Middle frontal gyrus (tissue), 1 donor: ENCODE data around the gene IL10RA.
"Not testable (repeated sequence)": the region's sequence is repeated elsewhere in the genome, so short reads cannot be mapped to it uniquely, and the experiment has no call there.

Experiments
- DNase-seq: peaks from one replicate; pipeline ENCODE4 v3.0.0-alpha.2; 2015; ENCODE audit warnings: low spot score; ENCODE audit errors: extremely low spot score

Gene IL10RA

GRCh38 chr11:117961896-117962295 lies 24.3 kb upstream of the IL10RA start:
- no peak for DNase-seq

GRCh38 chr11:117962826-117963225 lies 23.4 kb upstream of the IL10RA start:
- DNase-seq = no peak

GRCh38 chr11:117966908-117967307 lies 19.3 kb upstream of the IL10RA start:
- DNase-seq = no peak

- DNase-seq = no peak
These were observed 16.8 kb upstream of the IL10RA start for GRCh38 chr11:117969160-117969991.

GRCh38 chr11:117970400-117971024 lies 15.7 kb upstream of the IL10RA start:
- DNase-seq = no peak

GRCh38 chr11:117972044-117972443 lies 14.2 kb upstream of the IL10RA start:
- no peak for DNase-seq

GRCh38 chr11:117972629-117973502 lies 13.3 kb upstream of the IL10RA start:
- no peak for DNase-seq

- no peak for DNase-seq
These were observed 12.7 kb upstream of the IL10RA start for GRCh38 chr11:117973503-117973860.

GRCh38 chr11:117976445-117976844 lies 9.7 kb upstream of the IL10RA start:
- DNase-seq = no peak

GRCh38 chr11:117977029-117977428 lies 9.2 kb upstream of the IL10RA start:
- no peak for DNase-seq

- not testable (repeated sequence) for DNase-seq
These were observed 8.5 kb upstream of the IL10RA start for GRCh38 chr11:117977612-117978264.

GRCh38 chr11:117978291-117978910 lies 7.8 kb upstream of the IL10RA start:
- not testable (repeated sequence) for DNase-seq

GRCh38 chr11:117978991-117979390 lies 7.2 kb upstream of the IL10RA start:
- no peak for DNase-seq

- no peak for DNase-seq
These were observed 6.5 kb upstream of the IL10RA start for GRCh38 chr11:117979481-117980211.

GRCh38 chr11:117980280-117980679 lies 5.9 kb upstream of the IL10RA start:
- no peak for DNase-seq

- DNase-seq = no peak
These were observed 5.5 kb upstream of the IL10RA start for GRCh38 chr11:117980720-117981119.

- DNase-seq = no peak
These were observed 3.1 kb upstream of the IL10RA start for GRCh38 chr11:117983163-117983475.

- DNase-seq = no peak
These were observed 1.7 kb upstream of the IL10RA start for GRCh38 chr11:117984476-117984875.

- no peak for DNase-seq
These were observed 884 bp downstream of the IL10RA start for GRCh38 chr11:117986981-117987574.
